Spleen (tissue), 11 donors: ENCODE data around the gene SRSF9. TPM values are rescaled to one million over a fixed set of nuclear protein-coding genes. Genes with fewer than 3 reads are reported as not detected.

Experiments
- DNase-seq: peaks from one replicate; pipeline ENCODE4 v3.0.0-alpha.2; 2020
- H3K27ac ChIP-seq, 8 donors: fragments of 200-600 bp; sonication (generic) in 7 of 8; 1 replicate in 4 of 8; 2 replicates in 4 of 8; pipeline versions ENCODE4 v1.5.0 to v1.8.0; 2016 to 2021; ENCODE audit warnings: inconsistent platforms in 4 of 8, mild to moderate bottlenecking in 4 of 8, moderate library complexity in 1 of 8
- H3K27me3 ChIP-seq, 7 donors: fragments of 200-600 bp; sonication (generic) in 6 of 7; replicated peaks in 1 of 7; 1 replicate in 4 of 7; 2 replicates in 3 of 7; pipeline versions ENCODE4 v1.5.0 to v1.8.0; 2016 to 2021; ENCODE audit warnings: inconsistent platforms in 3 of 7, mild to moderate bottlenecking in 1 of 7
- H3K36me3 ChIP-seq, 6 donors: fragments of 200-600 bp; sonication (generic) in 5 of 6; 1 replicate in 4 of 6; 2 replicates in 2 of 6; pipeline versions ENCODE4 v1.5.0 to v1.8.0; 2016 to 2021; ENCODE audit warnings: inconsistent platforms in 2 of 6
- H3K4me1 ChIP-seq, 6 donors: fragments of 200-600 bp; sonication (generic) in 5 of 6; 1 replicate in 3 of 6; 2 replicates in 3 of 6; pipeline versions ENCODE4 v1.5.0 to v1.8.0; 2016 to 2021; ENCODE audit warnings: inconsistent platforms in 3 of 6
- H3K4me3 ChIP-seq, 8 donors: fragments of 200-600 bp; sonication (generic) in 7 of 8; 1 replicate in 4 of 8; 2 replicates in 4 of 8; pipeline versions ENCODE4 v1.5.0 to v1.8.0; 2016 to 2021; ENCODE audit warnings: inconsistent platforms in 4 of 8, mild to moderate bottlenecking in 4 of 8, moderate library complexity in 2 of 8
- H3K9me3 ChIP-seq, 8 donors: fragments of 200-600 bp; sonication (generic) in 7 of 8; 1 replicate in 4 of 8; 2 replicates in 4 of 8; pipeline versions ENCODE4 v1.5.0 to v1.8.0; 2016 to 2021; ENCODE audit warnings: inconsistent platforms in 4 of 8
- CTCF ChIP-seq, 11 experiments: fragments of 200-600 bp in 7 of 11; fragments of 450-650 bp in 4 of 11; sonication (generic) in 4 of 11; IDR thresholded peaks in 8 of 11; conservative IDR thresholded peaks in 3 of 11; 1 replicate in 7 of 11; 2 replicates in 4 of 11; pipeline versions ENCODE4 v1.4.0 to v1.8.0; 2016 to 2021; ENCODE audit warnings: antibody characterized with exemption in 11 of 11, inconsistent platforms in 4 of 11, mild to moderate bottlenecking in 1 of 11
- POLR2A ChIP-seq, 3 donors: fragments of 450-650 bp; IDR thresholded peaks; one replicate each; pipeline ENCODE4 v1.5.1; 2017; ENCODE audit warnings: antibody characterized with exemption in 3 of 3, mild to moderate bottlenecking in 1 of 3
- POLR2AphosphoS5 ChIP-seq, 3 donors: sonication (generic); formaldehyde crosslinking; IDR thresholded peaks; one replicate each; pipeline ENCODE4 v1.5.1; 2017; ENCODE audit warnings: antibody characterized with exemption in 3 of 3
- WGBS, 5 donors: extraction: QIAGEN DNeasy Blood & Tissue Kit in 3 of 5; methylation state at CpG; one replicate each; pipeline versions ENCODE4 v1.1.5 to v1.1.7; 2013 to 2018; 5-methylcytosine and 5-hydroxymethylcytosine counted together
- intact Hi-C: fragments of 100-400 bp; cut with DNase I; formaldehyde crosslinking; loops from one replicate; pipeline ENCODE4 v1.15.0; 2023; ENCODE audit warnings: low total_unique reads
- polyA plus RNA-seq, 3 donors: library from polyadenylated mRNA; stranded (reverse); fragments of 200-250 nt; gene quantifications; one replicate each; pipeline ENCODE4 v1.2.1, GENCODE V29; 2013
- total RNA-seq, 7 donors: library from RNA; depleted of rRNA in 3 of 7; stranded (reverse); fragments of >200 nt in 3 of 7; fragmentation: NEBNext Ultra II Directional in 4 of 7; extraction: Animal tissue kit (Norgen Biotek cat#: 25700) in 4 of 7; gene quantifications; one replicate each; pipeline versions ENCODE4 v1.1.0 to v1.2.1, GENCODE V29; 2016 to 2021
- donor health status: healthy with polysubstance abuse.
- donor health status: DM: no; HTN: no; CAD: no; lungs with moderate emphysema.
- donor health status: DM: no; HTN: no; CAD: no.
- donor health status: Bipolar disorder and iron deficiency.
- donor health status: healthy.
- donor health status: DM: no; HTN: no; CAD: no.
- donor health status: DM: yes; HTN: yes; CAD: no.

The SRSF9 gene
- total and polyA plus RNA-seq, 10 donors, result 107 to 166 (median 143) TPM

GRCh38 chr12:120457133-120457532 is 12.4 kb downstream of the SRSF9 start:
- Histone ChIP-seq H3K36me3 (peaks cover 0 to 98% (median 74%) of the 10 kb centered on the region in 6 donors), H3K9me3 (no peaks in the 10 kb centered on the region), H3K4me1 (peaks cover 0 to 13% (median 0%) of the 10 kb centered on the region in 6 donors), H3K27me3 (no peaks in the 10 kb centered on the region), H3K27ac (no peak overlapping the region), H3K4me3 (no peak overlapping the region)
- intact Hi-C loops, result no loop called here
- no peak for DNase-seq
- TF ChIP-seq POLR2A (IDR thresholded peaks at IDR 0.05) (no peak), POLR2AphosphoS5 (IDR thresholded peaks at IDR 0.05) (peak in 1 of 3 donors; percentile 45), CTCF (IDR thresholded peaks at IDR 0.05 in 8 of 11, conservative IDR thresholded peaks at IDR 0.05 in 3 of 11) (peak in 1 of 11 experiments; percentile 34)
- 85 to 96% (median 90%) methylated on average over 6 of the region's 6 CpGs for WGBS, 5 donors

GRCh38 chr12:120455302-120455701 is 14.2 kb downstream of the SRSF9 start:
- H3K27ac ChIP-seq, result no peak overlapping the region
- 82 to 89% (median 86%) methylated on average over 7 of the region's 7 CpGs for WGBS, 5 donors
- H3K4me3 ChIP-seq, result no peak overlapping the region
- H3K27me3 ChIP-seq, result no peaks in the 10 kb centered on the region
- TF ChIP-seq POLR2AphosphoS5 (IDR thresholded peaks at IDR 0.05), result no peak
- TF ChIP-seq CTCF (IDR thresholded peaks at IDR 0.05 in 8 of 11, conservative IDR thresholded peaks at IDR 0.05 in 3 of 11), result no peak
- TF ChIP-seq POLR2A (IDR thresholded peaks at IDR 0.05), result no peak
- DNase-seq, result no peak
- intact Hi-C loops, result no loop called here
- H3K9me3 ChIP-seq, result no peaks in the 10 kb centered on the region
- peaks cover 0 to 95% (median 63%) of the 10 kb centered on the region in 6 donors for H3K36me3 ChIP-seq
- H3K4me1 ChIP-seq, result peaks cover 0 to 16% (median 0%) of the 10 kb centered on the region in 6 donors

GRCh38 chr12:120453977-120454376 is 15.6 kb downstream of the SRSF9 start:
- H3K36me3 ChIP-seq, result peaks cover 0 to 93% (median 50%) of the 10 kb centered on the region in 6 donors
- DNase-seq, result no peak
- no peak for TF ChIP-seq POLR2A (IDR thresholded peaks at IDR 0.05)
- TF ChIP-seq POLR2AphosphoS5 (IDR thresholded peaks at IDR 0.05), result peak in 1 of 3 donors; percentile 7
- TF ChIP-seq CTCF (IDR thresholded peaks at IDR 0.05 in 8 of 11, conservative IDR thresholded peaks at IDR 0.05 in 3 of 11), result peak in 10 of 11 experiments; percentile 14 to 70 (median 53)
- no peak overlapping the region for H3K27ac ChIP-seq
- H3K4me1 ChIP-seq, result peaks cover 0 to 26% (median 6%) of the 10 kb centered on the region in 6 donors
- WGBS, 5 donors, result 63 to 79% (median 69%) methylated on average over 4 of the region's 4 CpGs
- intact Hi-C loops, result no loop called here
- H3K27me3 ChIP-seq, result no peaks in the 10 kb centered on the region
- no peaks in the 10 kb centered on the region for H3K9me3 ChIP-seq
- no peak overlapping the region for H3K4me3 ChIP-seq

GRCh38 chr12:120453060-120453750 is 16.3 kb downstream of the SRSF9 start:
- Histone ChIP-seq H3K27me3 (no peaks in the 10 kb centered on the region), H3K9me3 (no peaks in the 10 kb centered on the region), H3K4me3 (no peak overlapping the region), H3K36me3 (peaks cover 0 to 91% (median 42%) of the 10 kb centered on the region in 6 donors), H3K27ac (no peak overlapping the region), H3K4me1 (peaks cover 0 to 33% (median 11%) of the 10 kb centered on the region in 6 donors)
- no peak for TF ChIP-seq POLR2AphosphoS5 (IDR thresholded peaks at IDR 0.05)
- DNase-seq, result no peak
- intact Hi-C loops, result no loop called here
- 87 to 100% (median 91%) methylated on average over 3 of the region's 3 CpGs for WGBS, 5 donors
